GM18498 (cell line): ENCODE results near the gene C11orf16.
"Not testable (repeated sequence)": the region's sequence is repeated elsewhere in the genome, so short reads cannot be mapped to it uniquely, and the experiment has no call there.

Experiments used
- ATAC-seq: cut with Tn5 transposase; IDR thresholded peaks from one replicate; pipeline ENCODE4 v1.9.1; 2021; ENCODE audit warnings: mild to moderate bottlenecking, moderate library complexity; ENCODE audit not compliant: unreplicated experiment

The C11orf16 gene

DNA sequence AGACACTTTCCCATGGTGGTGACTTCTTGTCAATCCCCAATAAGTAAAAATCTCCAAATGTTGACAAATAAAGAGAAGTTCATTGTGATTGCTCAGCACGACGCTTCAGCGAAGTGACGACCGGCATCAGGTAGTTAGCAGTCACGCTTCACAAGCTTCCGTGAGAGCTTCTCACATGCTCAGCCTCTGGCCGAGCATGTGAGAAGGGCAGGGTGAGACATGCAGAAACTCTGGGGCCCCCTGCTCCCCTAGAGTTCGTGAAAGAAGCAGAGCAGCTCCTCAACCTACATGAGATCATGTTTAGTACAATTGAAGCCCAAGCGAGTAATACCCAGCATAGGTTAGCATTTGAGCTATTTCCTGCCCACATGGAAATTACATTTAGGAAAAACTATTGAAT, 4.4 kb upstream of the C11orf16 start:
- no peak for ATAC-seq

DNA sequence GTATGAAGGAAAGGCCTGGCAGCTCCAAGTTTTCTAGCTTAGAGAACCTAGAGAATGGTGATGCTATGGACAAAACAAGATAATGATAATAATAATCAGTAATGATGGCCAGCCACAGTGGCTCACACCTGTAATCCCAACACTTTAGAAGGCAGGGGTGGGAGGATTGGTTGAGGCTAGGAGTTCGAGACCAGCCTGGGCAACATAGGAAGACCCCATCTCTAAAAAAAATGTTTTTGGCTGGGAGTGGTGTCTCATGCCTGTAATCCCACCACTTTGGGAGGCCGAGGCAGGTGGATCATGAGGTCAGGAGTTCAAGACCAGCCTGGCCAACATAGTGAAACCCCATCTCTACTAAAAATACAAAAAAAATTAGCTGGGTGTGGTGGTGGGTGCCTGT, 3.0 kb upstream of the C11orf16 start:
- not testable (repeated sequence) for ATAC-seq

DNA sequence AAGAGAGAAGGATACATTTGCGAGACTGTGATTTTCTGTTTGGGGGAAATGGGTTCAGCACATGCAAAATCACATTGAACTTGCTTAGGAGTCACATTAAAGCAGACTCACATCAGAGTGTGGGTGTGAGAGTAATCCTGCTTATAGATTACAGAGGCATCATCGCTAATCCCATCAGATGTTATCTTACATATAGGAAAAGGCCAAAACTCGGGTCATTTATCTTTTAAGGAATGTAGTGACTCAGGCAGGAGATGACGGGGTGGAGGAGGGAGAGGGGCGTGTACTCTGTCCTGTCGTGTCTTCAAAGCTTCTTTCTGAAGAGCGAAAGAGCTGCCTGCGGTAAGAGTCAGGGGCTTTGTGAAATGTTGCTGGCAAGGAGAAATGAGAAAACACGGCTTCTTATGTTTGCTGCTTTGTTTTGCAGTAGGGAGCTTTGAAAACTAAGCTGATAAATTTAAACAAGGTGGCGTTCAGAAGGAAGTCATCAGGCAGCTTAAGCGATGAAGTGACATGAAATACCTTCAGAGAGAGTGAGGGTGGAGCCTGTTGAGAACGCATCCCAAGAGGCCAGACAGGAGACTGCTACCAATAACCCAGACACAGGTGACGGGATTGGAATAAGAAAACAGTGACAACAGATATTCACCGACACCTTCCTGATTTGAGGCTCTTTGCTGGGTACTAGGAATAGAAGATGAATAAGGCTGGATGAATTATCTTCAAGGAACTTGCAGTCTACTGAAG, 2.2 kb upstream of the C11orf16 start:
- no peak for ATAC-seq

DNA sequence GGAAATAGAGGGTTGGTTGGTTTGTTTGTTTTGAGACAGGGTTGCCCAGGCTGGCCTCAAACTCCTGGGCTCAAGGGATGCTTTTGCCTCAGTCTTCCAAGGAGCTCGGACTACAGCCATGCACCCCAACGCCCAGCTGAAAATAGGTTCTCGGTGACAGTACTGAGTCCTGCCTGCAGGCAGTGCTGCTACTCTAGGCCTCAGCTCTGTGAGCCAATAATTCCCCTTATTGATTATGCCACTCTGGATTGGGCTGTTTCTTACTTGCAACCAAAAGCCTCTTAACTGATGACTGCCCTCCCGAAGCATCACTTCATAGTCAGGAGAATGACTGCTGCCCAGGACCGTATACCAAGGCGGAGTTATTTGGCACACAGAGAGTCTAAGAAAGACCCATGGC, 1.2 kb upstream of the C11orf16 start:
- no peak for ATAC-seq

DNA sequence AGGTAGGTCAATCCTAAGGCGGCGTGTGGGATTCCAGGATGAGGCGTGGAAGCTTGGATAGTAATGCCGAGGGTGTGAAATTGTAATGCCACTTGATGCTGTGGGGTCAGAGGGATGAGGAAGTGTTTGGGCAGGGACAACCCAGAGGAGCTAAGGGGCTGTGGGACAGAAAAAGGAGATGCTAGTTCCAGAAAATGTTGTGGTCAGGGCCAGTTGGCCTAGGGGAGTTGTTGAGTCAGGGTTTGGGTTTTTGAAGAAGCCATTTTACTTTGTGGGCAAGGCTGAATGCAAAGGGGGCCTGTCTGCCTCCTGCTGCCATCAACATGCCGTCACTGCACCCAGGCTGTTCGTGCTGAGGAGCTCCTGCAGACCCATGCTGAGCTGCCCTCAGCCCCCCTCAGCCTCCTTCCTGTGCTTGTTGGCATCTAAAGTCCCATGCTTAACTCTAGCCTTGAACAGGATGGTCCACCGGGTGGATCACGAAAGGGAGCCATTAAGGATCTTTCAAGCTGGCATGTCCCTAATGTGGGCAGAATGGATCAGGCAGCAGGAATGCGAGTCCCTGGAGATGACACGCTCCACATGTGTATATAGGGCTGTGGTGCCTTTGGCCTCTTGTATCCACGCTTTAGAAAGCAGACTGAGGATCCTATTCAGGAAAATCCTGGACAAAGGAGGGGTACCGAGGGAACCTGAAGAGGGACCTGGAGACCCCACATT, 2.1 kb downstream of the C11orf16 start:
- ATAC-seq = no peak

DNA sequence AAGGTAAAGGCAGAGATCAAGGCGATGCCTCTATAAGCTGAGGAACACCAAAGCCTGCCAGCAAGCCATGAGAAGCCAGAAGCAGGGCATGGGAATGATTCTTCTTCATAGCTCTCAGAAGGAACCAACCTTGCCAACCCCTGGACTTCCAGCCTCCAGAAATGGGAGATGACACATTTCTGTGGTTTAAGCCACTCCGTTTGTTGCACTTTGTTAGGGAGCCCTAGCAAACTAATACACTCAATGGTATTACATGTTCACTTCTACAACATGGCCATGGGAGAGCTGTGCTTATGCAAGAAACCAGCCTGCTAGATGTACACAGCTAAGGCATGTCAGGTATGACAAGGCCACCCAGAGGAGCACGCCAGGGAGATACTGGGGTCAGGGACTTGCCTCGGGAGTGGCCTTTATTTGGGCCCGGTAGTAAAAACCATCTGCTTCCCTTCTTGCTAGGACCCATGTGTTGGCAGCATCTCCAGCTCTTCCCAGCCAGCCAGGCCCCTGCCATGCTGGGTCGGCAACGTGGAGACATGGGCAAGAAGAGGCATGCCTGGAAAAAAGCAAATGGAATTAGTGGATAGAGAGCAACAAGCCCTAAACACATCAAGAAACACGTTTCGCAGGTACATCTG, 3.6 kb downstream of the C11orf16 start:
- no peak for ATAC-seq

DNA sequence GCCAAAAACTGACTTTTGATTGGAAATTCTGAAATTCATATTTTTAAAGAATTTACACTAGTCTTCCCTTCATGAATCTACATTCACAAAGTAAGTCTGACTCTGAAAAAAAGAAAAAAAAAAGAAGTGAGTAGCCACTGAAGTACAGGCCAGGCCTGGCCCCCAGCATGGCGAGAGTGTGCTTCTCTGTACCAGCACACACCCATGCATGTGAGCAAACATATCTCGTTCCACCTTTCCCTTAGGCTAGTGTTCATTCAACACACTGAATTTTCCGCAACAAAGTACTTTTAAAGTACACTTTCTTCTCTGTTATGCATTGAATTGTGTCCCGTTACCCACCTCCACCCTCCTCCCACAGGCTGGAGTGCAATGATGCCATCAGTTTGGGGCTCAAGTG, 4.5 kb downstream of the C11orf16 start:
- no peak for ATAC-seq

DNA sequence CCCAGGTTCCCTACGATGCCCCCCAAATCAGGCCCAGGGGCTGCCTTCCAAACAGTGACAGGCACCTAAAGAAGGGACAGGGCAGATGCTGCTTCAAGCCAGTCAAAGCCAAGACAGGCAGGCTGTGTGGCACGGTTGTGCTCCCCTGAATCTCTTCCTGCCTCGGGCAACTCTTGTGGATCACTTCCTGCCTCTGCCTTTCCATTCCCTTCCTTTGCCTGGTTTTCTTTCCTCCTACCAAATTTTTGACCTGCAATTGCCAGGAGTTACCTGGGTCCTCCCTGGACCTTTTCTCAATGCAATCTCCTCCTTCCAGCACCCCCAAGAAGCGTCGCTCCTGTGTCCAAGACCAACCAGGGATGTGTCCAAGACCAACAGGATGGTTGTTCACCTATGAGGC, 5.5 kb downstream of the C11orf16 start:
- ATAC-seq = no peak

DNA sequence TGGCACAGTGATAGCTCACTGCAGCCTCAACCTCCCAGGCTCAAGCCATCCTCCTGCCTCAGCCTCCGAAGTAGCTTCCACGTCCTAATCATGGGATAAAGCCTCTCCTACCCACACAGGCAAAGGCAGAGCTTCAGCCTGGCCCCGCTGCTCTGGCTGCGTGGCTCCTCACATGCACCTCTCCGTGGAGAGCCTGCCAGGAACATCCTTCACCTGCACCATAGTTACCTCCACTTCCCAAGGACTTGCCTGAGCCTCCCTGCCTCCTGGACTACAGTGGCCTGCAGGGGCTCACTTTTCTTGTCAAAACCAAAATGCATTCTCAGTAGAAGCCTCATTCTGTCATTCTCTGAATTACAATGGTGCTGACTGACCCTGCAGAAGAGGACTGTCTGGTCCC, 6.5 kb downstream of the C11orf16 start:
- no peak for ATAC-seq

DNA sequence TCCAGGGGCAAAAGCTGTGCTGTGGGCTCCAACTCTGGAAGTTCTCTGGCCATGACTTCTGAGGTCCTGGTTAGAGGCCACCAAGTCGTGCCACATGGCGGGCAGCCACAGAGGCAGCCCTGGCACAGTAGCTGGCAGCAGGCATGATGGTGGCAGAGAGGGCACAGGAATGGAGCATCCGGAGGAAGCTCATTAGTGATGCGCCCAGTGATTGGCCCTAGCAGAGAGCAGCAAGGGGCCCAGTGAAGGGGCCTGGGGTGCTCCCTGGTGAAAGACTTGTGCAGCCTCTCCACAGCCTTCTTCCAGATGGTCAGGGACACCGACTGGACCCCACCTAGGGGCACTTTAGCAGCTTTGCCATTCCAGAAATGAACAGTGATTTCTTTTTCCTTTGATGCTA, 7.0 kb downstream of the C11orf16 start:
- ATAC-seq = no peak

DNA sequence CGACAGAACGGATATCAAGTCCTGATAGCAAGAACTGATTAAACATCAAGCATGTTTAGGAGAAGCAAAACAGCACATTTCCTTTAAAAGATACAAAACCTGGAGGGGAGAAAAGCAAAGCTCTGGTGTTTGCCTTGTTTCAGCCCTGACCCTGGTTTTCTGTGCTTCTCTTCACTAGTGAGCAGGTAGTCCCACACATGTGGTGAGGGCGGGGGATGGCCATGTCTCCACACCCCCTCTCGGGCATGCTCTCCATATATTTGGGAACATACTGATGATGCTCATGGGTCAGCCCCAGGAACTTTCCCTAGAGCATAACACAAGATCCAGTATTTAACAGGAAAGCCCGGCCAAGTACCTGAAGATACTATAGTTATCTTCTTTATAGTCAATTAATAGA, 10.1 kb downstream of the C11orf16 start:
- ATAC-seq = no peak

DNA sequence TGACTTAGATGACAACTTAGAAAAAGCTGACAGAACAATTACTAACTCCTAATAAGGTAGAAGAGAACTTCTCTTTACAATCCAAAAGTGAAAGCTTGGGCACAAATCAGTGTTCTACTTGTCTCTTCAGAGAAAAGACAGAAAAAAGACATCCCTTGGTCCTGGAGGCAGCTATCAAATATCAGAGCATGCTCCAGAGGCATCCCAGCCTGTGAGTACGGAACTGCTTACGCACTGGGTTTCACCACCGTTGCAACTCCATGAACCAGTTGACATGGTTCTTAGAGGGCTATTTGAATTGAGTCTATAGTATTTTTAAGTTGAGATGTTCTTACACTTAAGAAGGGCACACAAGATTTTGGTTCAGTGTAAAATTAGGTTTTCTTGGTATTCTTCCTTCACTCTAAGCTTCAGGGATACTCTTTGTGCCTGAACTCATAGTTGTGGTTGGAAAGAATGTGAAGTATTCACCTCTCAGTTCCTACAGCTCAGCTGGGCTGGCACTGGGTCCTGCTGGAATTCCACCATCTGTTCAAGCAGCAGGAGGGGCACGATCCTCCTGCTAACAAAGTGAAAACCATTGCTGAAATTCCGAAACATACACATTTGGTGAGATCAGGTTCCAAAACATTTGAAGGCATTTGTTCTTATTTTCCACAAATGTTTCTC, 15.5 kb downstream of the C11orf16 start:
- ATAC-seq = no peak

DNA sequence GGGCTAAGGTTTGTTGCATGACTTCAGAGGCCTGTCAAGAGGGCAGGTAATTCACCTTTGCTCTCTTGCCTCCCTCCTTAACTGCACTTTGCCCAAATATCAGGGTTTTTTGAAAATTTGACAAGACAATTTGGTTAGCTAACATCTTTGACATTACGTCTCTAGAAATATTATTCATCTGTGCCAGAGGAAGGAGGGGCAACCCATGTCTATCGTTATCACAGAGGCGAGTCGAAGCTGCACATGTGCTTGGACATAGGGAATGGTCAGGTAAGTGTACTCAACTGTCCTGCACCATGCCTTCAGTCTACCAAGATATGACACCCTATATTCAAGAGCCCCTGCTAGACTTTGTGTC, 18.1 kb downstream of the C11orf16 start:
- ATAC-seq = no peak

DNA sequence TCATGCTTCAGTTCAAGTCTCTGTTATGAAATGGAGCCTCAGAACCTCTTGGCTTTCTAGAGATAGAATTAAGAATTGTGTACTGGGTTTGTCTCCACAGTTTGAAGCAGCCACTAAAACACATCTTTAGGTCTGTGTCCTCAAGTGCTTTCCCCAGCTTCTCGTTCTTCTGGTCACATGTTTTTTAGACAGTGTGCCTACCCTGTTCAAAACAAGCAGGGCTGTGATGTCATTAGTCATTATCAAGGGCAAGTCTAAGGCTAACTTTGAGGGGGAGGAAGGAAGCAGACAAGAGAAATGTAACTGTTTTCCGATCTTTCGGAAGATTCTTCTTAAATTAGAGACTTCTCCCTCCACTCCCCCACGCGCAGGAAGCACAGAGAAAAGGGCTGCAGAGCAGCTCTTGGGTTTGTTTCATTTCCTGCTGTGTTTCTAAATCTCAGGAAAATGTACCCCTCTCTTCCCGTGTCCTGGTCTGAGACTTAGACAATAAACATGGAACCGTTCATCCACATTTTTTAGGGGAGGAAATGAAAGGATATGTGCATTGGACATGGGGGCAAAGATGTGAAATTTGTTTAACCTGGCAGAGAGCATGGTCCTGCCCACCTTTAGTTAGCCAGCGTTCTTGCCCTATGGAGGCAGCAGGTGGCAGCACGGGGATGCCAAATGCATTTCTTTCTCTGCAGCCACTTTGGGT, 18.6 kb downstream of the C11orf16 start:
- ATAC-seq = no peak

DNA sequence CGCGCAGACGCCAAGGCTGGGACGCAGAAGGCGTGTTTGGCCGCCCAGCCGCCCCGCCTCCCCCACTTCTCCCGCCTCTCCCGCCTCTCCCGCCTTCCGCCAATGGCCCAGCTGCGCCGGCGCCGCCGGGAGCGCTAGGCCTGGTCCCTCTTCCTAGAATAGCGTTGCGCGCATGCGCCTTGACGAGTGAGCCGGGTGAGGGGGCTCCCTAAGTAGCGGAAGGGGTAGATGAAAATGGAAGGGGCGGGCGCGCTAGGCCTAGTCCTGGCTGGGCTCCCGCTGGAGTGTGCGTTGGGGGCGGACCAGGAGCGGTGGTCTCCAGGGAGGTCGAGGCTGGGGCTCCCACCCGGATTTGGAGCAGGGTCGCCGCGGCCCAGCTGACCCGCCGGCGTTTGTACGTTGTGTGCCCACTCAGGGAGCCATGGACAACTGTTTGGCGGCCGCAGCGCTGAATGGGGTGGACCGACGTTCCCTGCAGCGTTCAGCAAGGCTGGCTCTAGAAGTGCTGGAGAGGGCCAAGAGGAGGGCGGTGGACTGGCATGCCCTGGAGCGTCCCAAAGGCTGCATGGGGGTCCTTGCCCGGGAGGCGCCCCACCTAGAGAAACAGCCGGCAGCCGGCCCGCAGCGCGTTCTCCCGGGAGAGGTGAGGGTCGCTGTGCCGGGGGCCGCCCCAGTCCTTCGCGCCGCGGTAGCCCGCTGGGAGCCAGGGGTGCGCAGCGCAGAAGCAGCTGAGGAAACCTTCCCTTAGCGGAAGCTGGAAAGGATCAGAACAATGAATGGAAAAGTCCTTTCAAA, 21.5 kb downstream of the C11orf16 start, which contains the start of gene AKIP1:
AKIP1 (plus strand) TSS at position 161 of the 795 bp plus-strand sequence; CDS start at position 422, 261 bp downstream.
- peak; percentile 61 for ATAC-seq

DNA sequence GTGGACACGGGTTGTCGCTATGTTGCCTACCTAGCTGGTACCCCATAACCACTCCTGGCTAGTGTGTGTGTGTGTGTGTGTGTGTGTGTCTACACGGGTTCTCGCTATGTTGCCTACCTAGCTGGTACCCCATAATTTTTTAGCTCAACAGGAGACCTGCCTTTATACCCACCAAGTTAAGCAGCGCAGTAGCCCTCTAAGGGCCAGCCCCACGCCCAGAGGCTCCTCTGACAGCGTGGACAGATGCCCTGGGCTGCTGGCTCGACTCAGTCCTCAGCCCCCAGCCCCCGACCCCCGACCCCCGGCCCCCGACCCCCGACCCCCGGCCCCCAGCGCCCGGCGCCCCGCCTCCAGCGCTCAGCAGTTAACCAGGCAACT, 22.1 kb downstream of the C11orf16 start:
- peak; percentile 15 for ATAC-seq

DNA sequence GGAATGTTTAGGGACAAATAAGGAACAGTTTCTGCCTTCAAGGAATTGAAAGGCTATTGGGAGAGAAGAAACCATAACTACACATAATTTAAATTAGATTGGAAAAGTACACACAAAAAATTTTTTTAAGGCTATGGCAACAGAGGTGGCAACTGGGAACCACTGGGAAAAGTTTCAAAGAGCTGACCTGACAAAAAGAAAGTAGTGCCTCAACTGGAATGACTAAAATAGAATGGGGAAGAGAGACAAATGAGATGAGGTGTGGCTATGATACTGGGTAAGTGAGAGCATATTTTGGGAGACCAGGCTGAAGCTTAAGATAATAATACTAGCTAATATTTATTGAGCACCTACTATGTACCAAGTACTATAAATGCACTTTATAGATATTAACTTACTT, 24.6 kb downstream of the C11orf16 start:
- no peak for ATAC-seq

DNA sequence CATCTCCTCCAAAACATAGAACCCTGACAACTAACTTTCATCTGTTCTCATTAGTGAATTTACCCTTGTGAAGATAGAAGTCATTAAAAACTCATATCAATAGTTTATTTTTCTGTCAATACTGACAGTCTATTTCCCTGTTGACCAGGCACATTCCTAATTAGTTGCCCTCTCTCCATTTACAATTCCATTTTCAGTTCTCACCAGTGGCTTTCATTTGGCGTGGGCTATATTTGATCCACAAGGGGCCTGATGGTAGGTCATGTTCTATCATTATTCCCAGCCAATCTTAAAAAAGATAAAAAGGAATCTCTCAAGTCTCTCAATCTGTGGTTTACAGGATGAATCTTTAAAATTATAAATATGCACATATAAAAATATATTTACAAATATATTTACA, 25.6 kb downstream of the C11orf16 start:
- no peak for ATAC-seq

DNA sequence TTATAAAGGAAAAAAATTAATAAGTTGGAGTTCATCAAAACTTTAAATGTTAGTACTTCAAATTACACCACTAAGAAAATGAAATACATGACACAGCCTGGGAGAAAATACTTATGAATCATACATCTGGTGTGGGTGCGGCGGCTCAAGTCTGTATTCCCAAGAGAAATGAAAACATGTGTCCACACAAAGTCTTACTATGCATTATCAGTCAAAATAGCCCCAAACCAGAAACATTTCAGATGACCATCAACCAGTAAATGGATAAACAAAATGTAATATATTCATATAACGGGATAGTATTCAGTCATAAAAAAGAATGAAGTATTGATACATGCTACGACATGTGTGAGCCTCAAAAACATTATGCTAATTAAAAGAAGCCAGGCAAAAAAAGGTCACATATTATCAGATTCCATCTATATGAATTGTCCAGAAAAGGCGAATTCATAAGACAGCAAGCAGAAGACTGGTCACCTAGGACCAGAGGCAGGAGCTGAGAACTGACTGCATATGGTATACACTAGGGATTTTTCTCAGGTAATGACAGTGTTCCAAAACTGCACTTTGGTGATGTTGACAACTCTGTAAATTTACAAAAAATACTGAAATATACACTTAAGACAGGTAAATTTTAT, 27.1 kb downstream of the C11orf16 start:
- no peak for ATAC-seq
